HG03039 (cell line): ENCODE measurements around the gene SLC66A2.
A peak's percentile ranks its signal among the peaks of the same experiment; 100 is the strongest.
"Not testable (repeated sequence)": the region's sequence is repeated elsewhere in the genome, so short reads cannot be mapped to it uniquely, and the experiment has no call there.

Source experiments
- ATAC-seq: cut with Tn5 transposase; IDR thresholded peaks from one replicate; pipeline ENCODE4 v1.9.1; 2021; ENCODE audit warnings: mild to moderate bottlenecking, moderate library complexity; ENCODE audit not compliant: unreplicated experiment

SLC66A2 gene

DNA sequence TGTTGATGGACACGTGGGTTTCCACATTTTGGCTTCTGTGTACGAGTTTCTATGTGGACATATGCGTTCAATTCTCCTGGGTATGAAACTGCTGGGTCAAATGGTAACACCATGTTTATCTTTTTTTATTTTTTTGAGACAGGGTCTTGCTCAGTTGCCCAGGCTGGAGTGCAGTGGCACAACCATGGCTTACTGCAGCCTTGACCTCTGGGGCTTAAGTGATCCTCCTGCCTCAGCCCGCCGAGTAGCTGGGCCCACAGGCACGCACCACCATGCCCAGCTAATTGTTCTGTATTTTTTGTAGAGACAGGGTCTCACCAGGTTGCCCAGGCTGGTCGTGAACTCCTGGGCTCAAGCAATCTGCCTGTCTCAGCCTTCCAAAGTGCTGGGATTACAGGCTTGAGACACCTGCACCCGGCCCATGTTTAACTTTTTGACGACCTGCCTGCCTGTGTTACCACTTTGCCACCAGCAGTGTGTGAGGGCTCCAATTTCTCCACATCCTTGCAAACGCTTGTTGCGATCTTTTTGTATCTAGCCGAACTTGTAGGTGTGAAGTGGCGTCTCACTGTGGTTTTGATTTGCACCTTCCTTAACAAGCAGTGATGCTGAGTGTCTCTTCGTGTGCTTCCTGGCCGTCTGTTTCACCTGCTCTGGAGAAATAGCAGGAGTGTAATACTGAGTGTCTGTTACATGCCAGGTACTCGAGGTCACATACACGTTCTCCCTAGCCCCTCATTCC, 19.9 kb upstream of the SLC66A2 start:
- ATAC-seq: no peak

DNA sequence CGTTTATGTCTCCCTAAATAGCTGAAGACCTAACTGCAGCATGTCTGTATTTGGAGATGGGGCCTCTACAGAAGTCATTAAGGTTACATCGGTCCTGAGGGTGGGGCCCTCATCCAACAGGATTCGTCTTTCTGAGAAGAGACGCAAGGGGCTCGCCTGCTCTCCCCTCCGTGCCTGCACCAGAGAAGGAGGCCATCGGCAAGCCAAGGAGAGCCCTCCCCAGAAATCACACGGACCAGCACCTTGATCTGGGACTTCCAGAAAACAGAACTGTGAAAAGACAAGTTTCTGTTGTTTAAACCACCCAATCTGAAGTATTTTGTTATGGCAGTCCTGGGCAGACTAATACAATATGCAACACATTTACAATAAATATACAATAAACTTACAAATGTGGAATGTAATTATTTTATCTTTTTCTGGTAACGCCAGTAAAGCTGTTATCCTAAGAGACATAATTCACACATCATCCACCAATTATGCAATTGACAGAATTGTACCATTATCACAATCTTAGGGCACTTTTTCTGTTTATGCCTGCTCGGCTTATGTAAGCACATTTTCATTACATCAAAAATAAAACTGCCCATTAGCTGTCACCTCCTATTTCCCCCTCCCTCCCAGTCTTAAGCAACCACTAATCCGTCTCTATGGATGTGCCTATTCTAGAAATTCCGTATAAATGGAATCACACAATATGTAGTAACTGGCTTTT, 19.1 kb upstream of the SLC66A2 start:
- ATAC-seq: no peak

DNA sequence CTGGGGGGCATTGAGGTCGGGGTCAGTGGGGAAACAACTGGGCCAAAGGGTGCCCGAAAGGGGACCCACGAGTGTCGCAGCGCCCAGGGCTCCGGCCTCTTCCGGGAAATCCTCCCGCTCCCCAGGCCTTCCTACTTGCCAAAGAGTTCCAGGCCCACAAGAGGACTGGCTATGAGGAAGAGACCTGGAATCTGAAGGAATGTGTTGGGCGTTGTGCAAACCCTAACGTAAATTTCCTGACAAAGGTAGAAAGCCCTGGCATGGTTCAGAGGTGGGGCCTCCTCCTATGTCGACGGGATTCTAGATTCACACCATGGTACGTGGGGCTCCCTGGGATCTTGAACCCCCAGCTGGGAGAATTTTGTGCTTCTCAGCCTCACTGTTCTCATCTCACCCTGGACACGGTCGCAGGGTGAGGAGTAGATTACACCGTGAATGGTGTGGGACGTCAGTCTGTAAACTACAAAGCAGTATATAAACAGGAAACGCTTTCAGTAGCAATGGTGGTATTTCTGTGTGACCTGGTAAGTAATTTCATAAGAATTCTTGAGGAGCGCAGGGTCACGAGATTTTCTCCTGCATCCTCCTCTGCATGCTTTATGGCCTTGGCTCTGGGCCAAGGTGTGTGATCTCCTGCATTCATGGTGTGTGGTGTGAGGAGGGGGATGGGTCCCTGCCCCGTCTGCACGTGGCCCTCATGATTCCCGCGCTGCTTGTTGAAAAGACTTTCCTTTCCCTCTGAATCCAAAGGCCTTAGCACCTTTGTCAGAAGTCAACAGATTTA, 13.9 kb upstream of the SLC66A2 start:
- ATAC-seq: no peak

DNA sequence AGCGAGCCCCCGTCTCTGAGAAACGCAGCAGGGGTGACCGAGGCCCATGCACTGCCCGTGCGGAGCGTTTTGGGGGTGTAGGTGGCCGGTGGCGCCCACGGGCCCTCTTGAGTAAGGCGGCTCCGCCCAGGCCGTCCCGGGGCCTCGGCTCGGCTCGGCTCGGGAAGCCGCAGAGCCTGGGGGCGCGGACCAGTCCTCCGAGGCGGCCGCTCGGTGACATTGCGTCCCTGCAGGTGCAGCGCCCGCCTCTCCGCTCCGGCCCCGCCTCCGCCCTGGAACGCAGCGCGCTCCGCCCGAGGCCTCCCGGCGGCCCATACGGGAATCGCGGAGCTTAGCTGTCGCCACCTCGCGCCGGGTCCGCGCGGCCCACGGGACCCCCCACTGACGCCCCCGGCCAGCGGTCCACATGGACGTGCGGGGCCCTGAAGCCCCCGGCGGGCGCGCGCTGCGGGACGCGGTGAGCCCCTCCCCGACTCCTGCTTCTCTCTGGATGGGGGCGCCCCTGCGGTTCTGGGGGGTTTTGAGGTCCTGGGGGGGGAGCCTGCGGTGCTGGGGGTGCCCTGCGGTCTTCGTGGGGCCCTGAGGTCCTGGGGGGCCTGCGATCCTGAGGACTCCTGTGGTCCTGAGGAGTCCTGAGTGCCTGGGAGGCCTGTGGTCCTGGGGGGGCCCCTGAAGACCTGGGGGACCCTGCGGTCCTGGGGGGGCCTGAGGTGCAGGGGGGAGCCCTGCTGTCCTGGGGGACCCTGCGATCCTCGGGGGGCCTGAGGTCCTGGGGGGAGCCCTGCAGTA, 13.1 kb upstream of the SLC66A2 start, which contains the start of gene HSBP1L1:
Gene HSBP1L1 (plus strand): TSS at position 314 of the 789 bp plus-strand sequence. CDS start 93 bp downstream, at position 407.
- ATAC-seq: peak; percentile 58

DNA sequence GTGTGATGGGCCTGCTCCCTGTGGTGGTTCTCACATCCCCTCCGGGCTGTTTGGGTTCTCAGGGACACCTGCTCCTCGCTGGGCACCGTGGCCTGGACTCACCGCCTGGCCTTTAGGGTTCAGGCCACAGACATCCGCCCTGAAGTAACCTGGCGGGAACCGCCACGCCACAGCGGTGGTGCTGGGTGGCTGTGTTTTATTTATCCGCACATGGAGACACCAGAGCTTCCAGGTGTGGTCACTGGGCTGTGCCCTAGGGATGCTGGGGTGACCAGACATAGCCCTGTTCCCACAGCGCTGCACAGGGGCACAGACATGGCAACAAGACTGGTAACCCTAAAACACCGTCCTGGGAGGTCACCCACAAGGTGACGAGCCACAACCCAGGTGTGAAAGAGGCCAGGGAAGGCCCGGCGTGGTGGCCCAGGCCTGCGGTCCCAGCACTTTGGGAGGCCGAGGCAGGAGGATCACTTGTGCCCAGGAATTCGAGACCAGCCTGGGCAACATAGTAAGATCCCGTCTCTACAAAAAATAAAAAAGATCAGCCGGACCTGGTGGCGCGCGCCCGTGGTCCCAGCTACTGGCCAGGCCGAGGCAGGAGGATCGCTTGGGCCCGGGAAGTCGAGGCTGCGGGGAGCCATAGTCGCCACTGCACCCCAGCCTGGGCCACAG, 12.3 kb upstream of the SLC66A2 start:
- no peak for ATAC-seq

DNA sequence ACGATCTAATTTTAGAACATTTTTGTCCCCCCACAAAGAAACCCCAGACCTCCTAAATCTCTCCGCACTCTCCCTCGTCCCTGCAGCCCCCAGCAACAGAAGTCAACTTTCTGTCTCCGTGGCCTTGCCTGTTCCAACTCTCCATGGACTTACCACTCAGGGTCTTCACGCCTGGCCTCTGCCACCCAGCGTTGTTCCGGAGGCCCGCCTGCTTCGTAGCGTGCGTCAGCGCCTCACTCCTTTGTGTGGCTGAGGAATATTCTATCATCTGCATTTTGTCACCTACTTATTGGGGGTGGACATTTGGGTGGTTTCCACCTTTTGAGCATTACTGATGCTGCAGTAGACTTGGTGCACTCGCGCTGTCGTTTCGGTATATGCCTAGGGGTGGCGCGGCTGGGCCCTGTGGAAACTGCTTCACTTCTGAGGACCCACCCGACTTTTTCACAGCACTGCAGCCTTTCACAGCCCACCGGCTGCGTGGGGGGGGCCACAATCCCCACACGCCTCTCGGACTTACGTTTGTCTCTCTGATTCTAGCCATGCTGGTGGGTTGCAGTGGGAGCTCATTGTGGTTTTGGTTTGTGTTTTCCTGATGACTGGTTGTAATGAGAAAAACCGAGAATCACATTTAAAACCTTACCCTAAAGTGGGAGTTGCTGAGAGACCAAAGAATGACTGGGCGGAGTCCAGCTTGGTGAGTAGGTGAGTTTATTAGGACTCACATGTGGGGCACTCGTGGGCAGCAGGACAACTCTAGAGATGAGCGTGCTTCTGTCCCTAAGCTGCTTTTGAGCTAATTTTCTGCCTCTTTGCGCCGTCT, 11.6 kb upstream of the SLC66A2 start:
- ATAC-seq: peak; percentile 48

DNA sequence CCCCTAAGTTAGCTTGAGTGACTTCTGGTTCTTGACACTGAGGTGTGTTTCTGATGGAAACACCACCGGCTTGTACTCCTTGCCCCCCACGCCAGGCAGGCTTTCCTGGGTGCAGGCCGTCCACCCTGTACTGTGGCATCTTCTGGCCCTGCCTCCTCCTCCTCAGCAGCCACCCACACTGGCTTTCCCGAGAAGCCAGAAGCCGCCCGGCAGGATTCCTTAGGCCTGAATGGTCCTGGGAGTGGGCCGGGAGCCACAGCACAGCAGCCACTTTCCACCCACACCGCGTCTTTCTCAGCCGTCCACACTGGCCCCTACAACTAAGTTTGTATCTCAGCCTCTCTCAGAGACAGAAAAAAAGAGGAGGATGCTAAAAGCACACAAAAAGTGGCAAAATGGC, 10.9 kb upstream of the SLC66A2 start:
- no peak for ATAC-seq

DNA sequence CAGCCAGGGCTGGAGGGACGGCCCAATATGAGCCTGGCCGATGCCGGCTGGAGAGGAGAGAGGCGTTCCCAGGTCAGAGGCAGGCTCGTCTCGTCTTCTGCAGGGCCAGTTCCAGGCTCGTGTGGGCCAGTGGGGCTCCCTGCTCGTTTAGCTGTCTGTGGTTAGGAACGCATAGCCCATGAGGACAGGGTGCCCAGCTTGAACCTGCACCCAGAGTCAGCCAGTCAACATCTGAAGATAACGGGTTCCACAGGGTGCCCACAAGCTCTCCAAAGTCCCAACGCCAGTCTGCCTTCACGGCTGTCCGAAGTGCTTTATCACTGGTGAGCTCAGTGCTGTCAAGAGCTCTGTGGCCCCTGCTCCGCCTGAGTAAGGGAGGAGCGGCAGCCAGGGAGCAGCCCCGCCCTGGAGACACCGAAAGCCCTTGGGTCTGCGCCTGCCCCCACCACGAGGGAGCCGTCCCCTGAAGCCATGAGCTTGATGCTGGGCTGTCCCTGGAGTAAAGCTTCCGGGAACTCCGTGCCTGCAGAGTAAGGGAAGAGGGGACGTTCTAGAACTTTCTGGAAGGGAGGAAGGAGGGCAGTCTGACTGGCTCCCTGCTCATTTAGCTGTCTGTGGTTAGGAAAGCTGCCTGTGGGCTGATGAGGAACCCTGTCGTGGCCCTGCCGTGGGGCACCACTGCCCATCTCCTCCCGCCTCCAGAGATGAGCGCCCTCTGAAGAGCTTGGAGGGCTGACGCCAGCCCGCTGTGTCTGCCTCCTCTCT, 10.3 kb upstream of the SLC66A2 start:
- no peak for ATAC-seq

DNA sequence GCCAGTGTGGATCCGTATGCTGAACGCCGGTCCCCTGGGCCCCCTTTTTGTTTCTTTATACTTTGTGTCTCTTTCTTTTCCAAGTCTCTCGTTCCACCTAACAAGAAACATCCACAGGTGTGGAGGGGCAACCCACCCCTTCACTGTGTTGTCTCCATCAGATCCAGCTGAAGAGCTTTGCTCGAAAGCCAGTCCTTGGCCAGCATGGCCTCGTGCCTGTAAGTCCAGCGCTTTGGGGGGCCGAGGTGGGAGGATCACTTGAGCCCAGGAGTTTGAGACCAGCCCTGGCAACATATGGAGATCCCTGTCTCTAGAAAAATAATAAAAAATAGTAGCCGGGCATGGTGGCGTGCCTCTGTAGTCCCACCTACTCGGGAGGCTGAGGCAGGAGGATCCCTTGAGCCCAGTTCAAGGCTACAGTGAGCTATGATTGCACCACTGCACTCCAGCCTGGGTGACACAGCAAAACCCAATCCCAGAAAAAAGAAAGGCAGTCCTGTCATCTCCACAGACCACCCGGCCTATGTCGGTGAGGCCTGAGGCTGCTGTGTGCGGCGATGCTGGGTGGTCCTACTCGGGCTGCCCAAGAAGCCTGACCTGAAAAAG, 9.6 kb upstream of the SLC66A2 start:
- no peak for ATAC-seq

DNA sequence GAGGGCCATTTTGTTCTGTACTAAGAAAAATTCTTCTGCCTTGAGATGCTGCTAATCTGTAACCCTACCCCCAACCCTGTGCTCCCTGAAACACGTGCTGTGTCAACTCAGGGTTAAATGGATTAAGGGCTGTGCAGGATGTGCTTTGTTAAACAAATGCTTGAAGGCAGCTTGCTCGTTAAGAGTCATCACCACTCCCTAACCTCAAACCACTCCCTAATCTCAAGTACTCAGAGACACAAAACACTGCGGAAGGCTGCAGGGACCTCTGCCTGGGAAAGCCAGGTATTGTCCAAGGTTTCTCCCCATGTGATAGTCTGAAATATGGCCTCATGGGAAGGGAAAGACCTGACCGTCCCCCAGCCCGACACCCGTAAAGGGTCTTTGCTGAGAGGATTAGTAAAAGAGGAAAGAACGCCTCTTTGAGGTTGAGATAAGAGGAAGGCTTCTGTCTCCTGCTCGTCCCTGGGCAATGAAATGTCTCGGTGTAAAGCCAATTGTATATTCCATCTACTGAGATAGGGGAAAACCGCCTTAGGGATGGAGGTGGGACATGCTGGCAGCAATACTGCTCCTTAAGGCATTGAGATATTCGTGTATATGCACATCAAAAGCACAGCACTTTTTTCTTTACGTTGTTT, 8.8 kb upstream of the SLC66A2 start:
- not testable (repeated sequence) for ATAC-seq

DNA sequence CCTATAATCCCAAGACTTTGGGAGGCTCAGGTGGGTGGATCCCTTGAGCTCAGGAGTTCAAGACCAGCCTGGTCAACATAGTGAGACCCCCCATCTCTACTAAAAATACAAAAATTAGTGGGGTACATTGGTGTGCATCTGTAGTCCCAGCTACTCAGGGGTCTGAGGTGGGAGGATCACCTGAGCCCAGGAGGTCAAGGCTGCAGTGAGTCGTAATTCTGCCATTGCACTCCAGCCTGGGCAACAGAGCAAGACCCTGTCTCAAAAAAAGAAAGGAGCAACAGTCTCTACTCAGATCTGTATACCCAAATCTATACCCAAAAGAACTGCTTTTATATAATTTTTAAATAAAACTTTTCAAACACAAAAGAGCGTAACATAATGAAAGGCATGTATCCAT, 7.5 kb upstream of the SLC66A2 start:
- ATAC-seq: no peak

DNA sequence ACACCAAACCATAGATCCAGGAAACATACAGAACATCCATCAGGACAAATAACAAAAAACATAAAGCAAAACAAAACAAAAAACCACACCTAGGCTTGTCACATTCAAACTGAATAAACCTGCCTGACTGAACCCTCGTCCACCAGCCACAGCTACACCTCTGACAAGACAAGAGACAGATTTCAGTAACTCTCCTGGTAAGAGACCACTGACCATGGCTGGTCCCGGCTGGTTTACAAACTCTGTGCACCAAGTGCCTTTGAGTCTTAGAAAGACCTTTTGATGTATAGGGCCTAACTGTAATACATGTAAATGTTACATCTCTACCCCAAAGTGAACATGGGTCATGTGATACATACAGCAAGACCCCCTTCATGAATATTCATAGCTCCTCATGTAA, 4.8 kb upstream of the SLC66A2 start:
- ATAC-seq: no peak

DNA sequence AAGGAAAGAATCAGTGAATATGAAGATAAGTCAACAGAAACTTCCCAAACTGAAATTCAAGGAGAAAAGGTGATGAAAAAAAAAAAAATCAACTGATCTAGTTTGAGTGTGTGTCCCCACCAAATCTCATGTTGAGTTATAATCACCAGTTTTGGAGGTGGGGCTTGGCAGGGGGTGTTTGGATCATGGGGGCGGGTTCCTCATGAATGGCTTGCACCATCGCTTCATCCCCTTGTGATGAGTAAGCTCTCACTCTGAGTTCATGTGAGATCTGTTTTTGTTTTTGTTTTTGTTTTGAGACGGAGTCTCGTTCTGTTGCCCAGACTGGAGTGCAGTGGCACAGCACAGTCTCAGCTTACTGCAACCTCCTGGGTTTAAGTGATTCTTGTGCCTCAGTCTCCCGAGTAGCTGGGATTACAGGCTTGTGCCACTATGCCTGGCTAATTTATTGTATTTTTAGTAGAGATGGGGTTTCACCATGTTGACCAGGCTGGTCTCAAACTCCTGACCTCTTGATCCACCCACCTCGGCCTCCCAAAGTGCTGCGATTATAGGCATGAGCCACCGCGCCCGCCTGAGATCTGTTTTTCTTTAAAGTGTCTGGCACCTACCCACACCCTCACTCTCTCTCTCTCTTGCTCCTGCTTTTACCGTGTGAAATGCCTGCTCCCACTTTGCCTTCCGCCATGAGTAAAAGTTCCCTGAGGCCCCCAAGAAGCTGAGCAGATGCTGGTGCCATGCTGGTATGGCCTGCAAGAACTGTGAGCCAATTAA, 4.0 kb upstream of the SLC66A2 start:
- ATAC-seq: no peak

DNA sequence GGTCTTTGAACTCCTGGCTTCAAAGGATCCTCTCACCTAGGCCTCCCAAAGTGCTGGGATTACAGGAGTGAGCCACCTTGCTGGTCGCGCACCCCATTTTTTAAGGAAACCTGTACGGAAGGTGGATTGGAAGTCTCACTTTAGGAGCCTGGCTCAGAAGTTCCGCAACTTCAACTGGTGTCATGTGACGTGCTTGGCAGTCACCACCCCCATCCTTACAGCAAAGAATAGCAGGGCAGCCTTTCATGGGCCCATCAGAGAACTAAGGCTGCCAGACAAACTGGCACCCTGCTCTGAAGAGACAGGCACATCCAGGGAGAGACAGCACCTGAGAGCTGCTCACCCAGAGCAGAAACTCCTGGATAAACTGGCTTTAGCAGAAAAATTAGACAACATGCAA, 3.3 kb upstream of the SLC66A2 start:
- ATAC-seq: no peak

DNA sequence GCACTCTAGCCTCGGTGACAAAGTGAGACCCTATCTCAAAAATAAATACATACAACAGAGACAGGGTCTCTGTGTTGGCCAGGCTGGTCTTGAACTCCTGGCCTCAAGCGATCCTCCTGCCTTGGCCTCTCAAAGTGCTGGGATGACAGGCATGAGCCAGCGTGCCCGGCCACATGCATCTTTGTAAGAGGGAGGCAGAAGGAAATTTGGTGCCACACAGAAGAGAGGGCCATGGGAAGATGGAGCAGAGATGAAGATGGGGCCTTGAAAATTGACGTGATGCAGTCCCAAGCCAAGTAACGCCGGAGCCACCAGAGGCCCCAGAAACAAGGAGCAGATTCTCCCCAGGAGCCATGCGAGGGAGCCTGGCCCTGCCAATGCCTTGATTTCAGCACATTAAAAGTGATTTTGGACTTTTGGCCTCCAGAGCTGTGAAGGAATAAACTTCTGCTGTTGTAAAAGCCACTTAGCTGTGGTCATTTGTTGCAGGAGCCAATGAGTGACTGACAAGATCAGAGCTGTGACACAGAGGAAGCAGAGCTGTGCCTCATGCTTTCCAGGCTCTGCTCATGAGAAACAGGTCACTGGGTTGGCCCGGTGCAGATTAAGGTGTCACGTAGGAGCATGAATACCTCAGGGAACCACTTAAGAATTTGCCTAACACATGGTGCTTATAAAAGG, 2.7 kb upstream of the SLC66A2 start:
- ATAC-seq: no peak

DNA sequence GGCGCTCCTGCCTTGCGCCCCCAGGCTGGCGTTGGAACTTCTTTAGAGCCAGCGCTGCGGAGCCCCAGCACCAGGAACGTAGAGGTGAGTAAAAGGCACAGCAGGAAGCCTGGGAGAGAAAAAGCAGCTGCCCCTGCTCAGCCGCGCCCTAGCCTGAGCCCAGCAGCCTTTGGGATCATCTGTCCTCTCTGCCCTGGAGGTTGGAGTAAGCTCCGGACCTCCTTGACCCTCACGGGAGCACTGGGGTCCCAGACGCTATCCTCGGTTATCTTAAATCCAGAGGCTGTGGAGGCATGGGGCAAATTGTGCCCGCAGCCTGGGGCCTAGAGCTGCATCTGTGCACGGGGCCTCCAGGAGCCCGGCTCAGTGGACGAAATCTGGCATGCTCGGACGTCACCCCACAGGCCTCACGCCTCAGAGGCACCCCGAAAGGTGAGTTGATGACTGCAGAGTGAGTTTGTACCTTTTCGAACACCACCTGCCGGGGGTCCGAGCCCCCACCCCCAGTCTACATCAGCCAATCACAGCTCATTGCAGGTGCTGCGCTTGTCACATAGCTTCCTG, 1.6 kb upstream of the SLC66A2 start:
- no peak for ATAC-seq
